Testis (tissue), 2 donors: ENCODE results near the gene RAB21.

ENCODE experiments used
- CTCF ChIP-seq, 3 experiments: fragments of 450-650 bp in 2 of 3; fragments of 200-600 bp in 1 of 3; sonication (generic) in 1 of 3; IDR thresholded peaks; one replicate each; pipeline ENCODE4 v1.5.1; 2016 to 2019; ENCODE audit warnings: antibody characterized with exemption in 3 of 3, mild to moderate bottlenecking in 2 of 3, moderate library complexity in 1 of 3
- POLR2A ChIP-seq: fragments of 450-650 bp; IDR thresholded peaks from one replicate; pipeline ENCODE4 v1.6.1; 2017; ENCODE audit warnings: antibody characterized with exemption, mild to moderate bottlenecking, moderate library complexity

DNA sequence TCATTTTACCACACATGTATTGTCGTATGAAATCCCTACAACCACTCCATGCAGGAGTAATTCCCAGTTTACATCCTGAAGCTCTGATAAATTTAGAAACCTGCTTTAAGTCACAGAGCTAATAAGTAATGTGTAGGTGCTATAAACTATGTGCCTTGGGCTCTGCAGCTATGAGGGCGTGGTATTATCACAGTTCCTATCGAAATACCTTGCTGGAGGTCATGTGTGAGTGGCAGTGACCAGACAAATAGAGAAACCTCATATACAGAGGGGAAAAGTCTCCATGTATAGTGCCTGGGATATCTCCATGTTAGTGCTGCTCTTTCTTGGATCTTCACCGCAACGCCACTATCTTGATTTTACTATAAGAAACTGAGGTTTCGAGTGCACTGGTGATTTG is 84.0 kb downstream of the RAB21 start:
- TF ChIP-seq CTCF (IDR thresholded peaks at IDR 0.05) (no peak), POLR2A (no peak)
